ENCODE measurements around the gene GDPD4. TPM values are rescaled to one million over a fixed set of nuclear protein-coding genes. Genes with fewer than 3 reads are reported as not detected.

Gene GDPD4
- total RNA-seq, 1 donor from 2014 or later: 0.08 TPM

DNA sequence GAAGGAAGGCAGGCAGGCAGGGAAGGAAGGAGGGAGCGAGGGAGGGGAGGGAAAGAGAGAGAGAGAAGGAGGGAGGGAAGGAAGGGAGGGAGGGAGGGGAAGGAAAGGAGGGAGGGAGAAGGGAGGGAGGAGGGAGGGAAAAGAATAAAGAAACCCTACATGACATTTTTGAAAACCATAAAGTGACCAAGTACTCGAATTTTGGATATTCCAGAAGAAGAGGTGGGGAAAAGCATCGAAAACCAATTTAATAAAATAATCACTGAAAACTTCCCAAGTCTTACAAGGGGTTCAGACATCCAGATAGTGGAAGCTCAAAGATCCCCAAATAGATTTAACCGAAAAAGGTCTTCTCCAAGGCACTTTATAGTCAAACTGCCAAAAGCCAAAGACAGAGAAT lies 11.7 kb downstream of the GDPD4 start:
- DNase-seq (ENCODE audit: low read depth): no peak
- H3K27me3 ChIP-seq (ENCODE audit: control insufficient read depth, insufficient read depth, low read length): no peaks in the 10 kb centered on the region
- H3K4me3 ChIP-seq (ENCODE audit: low read depth, low read length): no peak overlapping the region
- TF ChIP-seq, protein P1, sequence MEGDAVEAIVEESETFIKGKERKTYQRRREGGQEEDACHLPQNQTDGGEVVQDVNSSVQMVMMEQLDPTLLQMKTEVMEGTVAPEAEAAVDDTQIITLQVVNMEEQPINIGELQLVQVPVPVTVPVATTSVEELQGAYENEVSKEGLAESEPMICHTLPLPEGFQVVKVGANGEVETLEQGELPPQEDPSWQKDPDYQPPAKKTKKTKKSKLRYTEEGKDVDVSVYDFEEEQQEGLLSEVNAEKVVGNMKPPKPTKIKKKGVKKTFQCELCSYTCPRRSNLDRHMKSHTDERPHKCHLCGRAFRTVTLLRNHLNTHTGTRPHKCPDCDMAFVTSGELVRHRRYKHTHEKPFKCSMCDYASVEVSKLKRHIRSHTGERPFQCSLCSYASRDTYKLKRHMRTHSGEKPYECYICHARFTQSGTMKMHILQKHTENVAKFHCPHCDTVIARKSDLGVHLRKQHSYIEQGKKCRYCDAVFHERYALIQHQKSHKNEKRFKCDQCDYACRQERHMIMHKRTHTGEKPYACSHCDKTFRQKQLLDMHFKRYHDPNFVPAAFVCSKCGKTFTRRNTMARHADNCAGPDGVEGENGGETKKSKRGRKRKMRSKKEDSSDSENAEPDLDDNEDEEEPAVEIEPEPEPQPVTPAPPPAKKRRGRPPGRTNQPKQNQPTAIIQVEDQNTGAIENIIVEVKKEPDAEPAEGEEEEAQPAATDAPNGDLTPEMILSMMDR (IDR thresholded peaks at IDR 0.05; ENCODE audit: insufficient read depth, low read length, poor library complexity, severe bottlenecking): no peak
- no peaks in the 10 kb centered on the region for H3K36me3 ChIP-seq (ENCODE audit: control insufficient read depth, insufficient read depth, low read length)

DNA sequence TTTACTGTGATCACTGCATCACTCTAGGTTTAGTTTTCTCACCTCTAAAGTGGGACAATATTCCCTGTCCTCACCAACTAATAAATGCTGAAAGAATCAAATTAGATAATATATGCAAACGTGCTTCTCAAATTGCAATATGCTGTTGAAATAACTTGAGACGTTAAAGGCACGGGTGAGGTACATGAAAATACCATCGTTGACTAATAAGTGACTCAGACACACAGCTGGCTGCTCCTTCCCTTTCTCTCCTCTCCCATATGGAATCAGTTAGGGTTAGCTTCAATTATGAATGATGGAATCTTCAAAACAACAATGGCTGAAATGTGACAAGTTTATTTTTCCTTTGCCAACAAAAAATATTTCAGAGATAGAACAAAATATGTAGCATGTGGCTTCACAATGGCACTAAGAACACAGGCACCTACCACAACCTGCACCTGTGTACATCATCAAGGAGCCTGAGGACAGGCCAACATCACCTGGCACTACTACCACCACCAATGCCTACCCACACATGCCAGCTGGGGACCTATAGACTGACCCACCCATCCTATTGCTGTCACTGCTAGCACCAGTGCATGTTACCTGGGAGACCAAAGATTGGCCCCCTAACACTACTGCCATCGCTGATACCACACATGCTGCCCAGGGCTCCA lies 13.7 kb downstream of the GDPD4 start:
- DNase-seq (ENCODE audit: low read depth): no peak
- TF ChIP-seq, protein P1 (IDR thresholded peaks at IDR 0.05; ENCODE audit: insufficient read depth, low read length, poor library complexity, severe bottlenecking): no peak
- Histone ChIP-seq H3K36me3 (ENCODE audit: control insufficient read depth, insufficient read depth, low read length) (no peaks in the 10 kb centered on the region), H3K27me3 (ENCODE audit: control insufficient read depth, insufficient read depth, low read length) (no peaks in the 10 kb centered on the region), H3K4me3 (ENCODE audit: low read depth, low read length) (no peak overlapping the region)

DNA sequence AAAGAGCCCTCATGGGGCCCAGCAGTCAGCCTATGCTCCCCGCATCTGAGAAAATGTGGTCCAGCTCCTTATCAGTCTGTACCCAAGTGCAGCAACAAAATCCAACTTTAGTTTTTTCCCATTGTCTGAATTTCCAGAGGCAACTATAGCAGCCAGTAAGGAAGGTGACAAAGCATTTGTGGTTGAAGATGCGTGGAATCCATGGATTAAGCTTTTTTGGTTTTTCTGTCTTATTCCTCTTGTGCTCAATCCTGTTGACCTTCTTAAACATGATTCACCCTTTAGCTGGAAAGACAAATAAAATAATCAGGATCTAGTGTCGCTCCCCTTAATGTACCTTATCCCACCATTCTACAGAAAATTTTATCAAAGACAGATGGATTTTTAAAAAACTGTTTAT lies 14.3 kb downstream of the GDPD4 start:
- Histone ChIP-seq H3K36me3 (ENCODE audit: control insufficient read depth, insufficient read depth, low read length) (no peaks in the 10 kb centered on the region), H3K27me3 (ENCODE audit: control insufficient read depth, insufficient read depth, low read length) (no peaks in the 10 kb centered on the region), H3K4me3 (ENCODE audit: low read depth, low read length) (no peak overlapping the region)
- TF ChIP-seq, protein P1 (IDR thresholded peaks at IDR 0.05; ENCODE audit: insufficient read depth, low read length, poor library complexity, severe bottlenecking): no peak
- no peak for DNase-seq (ENCODE audit: low read depth)

DNA sequence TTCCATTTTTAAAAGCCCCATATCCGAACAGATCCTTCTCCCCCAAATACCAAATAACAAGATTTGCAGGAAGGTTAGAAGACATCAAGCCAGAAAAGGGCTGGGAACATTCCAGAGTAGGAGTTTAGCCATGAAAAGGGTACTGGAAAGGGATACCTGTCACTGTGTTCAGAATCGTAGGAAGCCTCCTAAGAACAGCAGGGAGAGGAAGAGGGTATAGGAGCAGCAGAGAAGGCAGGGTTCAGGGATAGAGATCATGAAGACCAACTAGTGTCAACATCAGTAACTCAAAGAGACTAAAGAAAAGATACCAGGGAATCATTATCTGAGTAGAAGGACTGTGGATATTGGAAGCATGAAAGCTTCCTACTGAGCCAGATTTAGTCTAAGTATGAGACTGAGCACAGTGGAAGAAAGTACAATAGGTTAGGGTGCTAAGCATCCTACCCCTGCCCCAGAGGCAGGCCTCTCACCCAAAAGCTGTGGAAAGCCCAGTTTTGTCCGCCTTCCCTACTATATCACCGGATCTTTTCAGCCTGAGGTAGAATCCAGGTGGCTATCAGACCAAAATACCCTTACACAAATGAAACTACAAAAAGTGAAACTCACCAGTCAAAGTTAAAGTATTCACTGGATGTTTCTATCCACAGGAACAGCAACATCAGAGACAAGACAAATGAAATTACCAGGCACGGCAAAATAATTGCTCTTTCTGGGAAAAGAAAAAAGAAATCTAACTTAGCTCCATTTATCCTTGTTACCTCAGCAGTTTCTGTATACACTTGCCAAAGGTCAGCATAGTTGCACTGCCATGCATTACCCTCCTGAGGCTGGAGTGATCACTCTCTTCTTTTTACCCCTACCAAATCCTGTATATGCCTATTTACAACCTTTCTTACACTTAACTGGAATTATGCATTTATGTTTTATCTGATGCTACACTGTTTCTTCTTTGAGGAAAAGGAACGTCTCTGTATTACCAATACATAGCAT lies 16.7 kb downstream of the GDPD4 start:
- TF ChIP-seq, protein P1 (IDR thresholded peaks at IDR 0.05; ENCODE audit: insufficient read depth, low read length, poor library complexity, severe bottlenecking): no peak
- Histone ChIP-seq H3K27me3 (ENCODE audit: control insufficient read depth, insufficient read depth, low read length) (no peaks in the 10 kb centered on the region), H3K4me3 (ENCODE audit: low read depth, low read length) (no peak overlapping the region), H3K36me3 (ENCODE audit: control insufficient read depth, insufficient read depth, low read length) (no peaks in the 10 kb centered on the region)
- no peak for DNase-seq (ENCODE audit: low read depth)

DNA sequence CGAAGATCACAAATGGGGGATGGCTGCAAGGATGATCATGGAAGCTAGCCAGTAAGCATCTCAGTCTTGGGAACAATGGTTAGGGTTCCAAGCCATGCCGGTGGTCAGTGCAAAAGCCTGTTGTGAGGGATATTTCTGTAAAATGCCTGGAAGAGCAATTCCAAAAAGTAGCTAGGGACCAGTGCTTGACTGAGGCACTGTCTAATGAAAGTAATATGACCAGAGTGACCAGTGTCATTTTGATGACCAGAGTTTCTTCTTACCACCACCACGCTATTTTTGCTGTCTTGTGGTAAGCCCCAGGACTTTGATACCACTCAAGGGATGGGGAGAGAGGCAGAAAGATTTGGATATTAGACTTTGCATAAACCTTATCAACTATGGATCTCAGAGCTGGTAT lies 18.4 kb downstream of the GDPD4 start:
- TF ChIP-seq, protein P1 (IDR thresholded peaks at IDR 0.05; ENCODE audit: insufficient read depth, low read length, poor library complexity, severe bottlenecking): no peak
- no peak overlapping the region for H3K4me3 ChIP-seq (ENCODE audit: low read depth, low read length)

More for the DNA sequence above, 18.4 kb downstream of the GDPD4 start:
- DNase-seq (ENCODE audit: low read depth): no peak
- no peaks in the 10 kb centered on the region for H3K36me3 ChIP-seq (ENCODE audit: control insufficient read depth, insufficient read depth, low read length)
- no peaks in the 10 kb centered on the region for H3K27me3 ChIP-seq (ENCODE audit: control insufficient read depth, insufficient read depth, low read length)
